ENCODE results near the gene ZDHHC13. TPM values are rescaled to one million over a fixed set of nuclear protein-coding genes. Genes with fewer than 3 reads are reported as not detected.

The ZDHHC13 gene
- total RNA-seq, 1 donor from 2014 or later: 23.4 TPM

GRCh38 chr11:19187833-19188258, 70.9 kb downstream of the ZDHHC13 start:
- H3K36me3 Mint-ChIP-seq (ENCODE audit: insufficient read depth): no peaks in the 10 kb centered on the region
- TF ChIP-seq CTCF (IDR thresholded peaks at IDR 0.05; ENCODE audit: unreplicated experiment): no peak
- H3K9me3 Mint-ChIP-seq (ENCODE audit: low read depth): no peaks in the 10 kb centered on the region
- H3K4me1 Mint-ChIP-seq (ENCODE audit: low read depth): no peaks in the 10 kb centered on the region
- no peak overlapping the region for H3K4me3 Mint-ChIP-seq (ENCODE audit: low read depth)
- H3K27ac Mint-ChIP-seq: no peak overlapping the region
- no peak for DNase-seq (ENCODE audit: low spot score, unreplicated experiment)
- H3K27me3 Mint-ChIP-seq: no peaks in the 10 kb centered on the region

GRCh38 chr11:19191530-19192169, 74.7 kb downstream of the ZDHHC13 start:
- TF ChIP-seq CTCF (IDR thresholded peaks at IDR 0.05; ENCODE audit: unreplicated experiment): no peak

GRCh38 chr11:19193916-19194315, 76.9 kb downstream of the ZDHHC13 start:
- TF ChIP-seq CTCF (IDR thresholded peaks at IDR 0.05; ENCODE audit: unreplicated experiment): no peak
- Mint-ChIP-seq H3K4me1 (ENCODE audit: low read depth) (peaks cover 3% of the 10 kb centered on the region), H3K27me3 (no peaks in the 10 kb centered on the region), H3K36me3 (ENCODE audit: insufficient read depth) (no peaks in the 10 kb centered on the region), H3K9me3 (ENCODE audit: low read depth) (no peaks in the 10 kb centered on the region), H3K4me3 (ENCODE audit: low read depth) (no peak overlapping the region), H3K27ac (no peak overlapping the region)
- no peak for DNase-seq (ENCODE audit: low spot score, unreplicated experiment)

More at GRCh38 chr11:19191530-19192169, 74.7 kb downstream of the ZDHHC13 start:
- Mint-ChIP-seq H3K27ac (no peak overlapping the region), H3K36me3 (ENCODE audit: insufficient read depth) (no peaks in the 10 kb centered on the region), H3K4me3 (ENCODE audit: low read depth) (no peak overlapping the region), H3K9me3 (ENCODE audit: low read depth) (no peaks in the 10 kb centered on the region), H3K27me3 (no peaks in the 10 kb centered on the region), H3K4me1 (ENCODE audit: low read depth) (peaks cover 3% of the 10 kb centered on the region)
- no peak for DNase-seq (ENCODE audit: low spot score, unreplicated experiment)

- Mint-ChIP-seq H3K4me1 (ENCODE audit: low read depth) (peaks cover 7% of the 10 kb centered on the region), H3K9me3 (ENCODE audit: low read depth) (no peaks in the 10 kb centered on the region), H3K27me3 (no peaks in the 10 kb centered on the region)
Measured at GRCh38 chr11:19194620-19195308, 77.8 kb downstream of the ZDHHC13 start.

GRCh38 chr11:19196432-19196831, 79.5 kb downstream of the ZDHHC13 start:
- Mint-ChIP-seq H3K27me3 (no peaks in the 10 kb centered on the region), H3K27ac (no peak overlapping the region), H3K4me3 (ENCODE audit: low read depth) (no peak overlapping the region), H3K9me3 (ENCODE audit: low read depth) (no peaks in the 10 kb centered on the region), H3K4me1 (ENCODE audit: low read depth) (peaks cover 16% of the 10 kb centered on the region), H3K36me3 (ENCODE audit: insufficient read depth) (no peaks in the 10 kb centered on the region)
- no peak for TF ChIP-seq CTCF (IDR thresholded peaks at IDR 0.05; ENCODE audit: unreplicated experiment)
- DNase-seq (ENCODE audit: low spot score, unreplicated experiment): no peak

More at GRCh38 chr11:19194620-19195308, 77.8 kb downstream of the ZDHHC13 start:
- DNase-seq (ENCODE audit: low spot score, unreplicated experiment): no peak
- H3K27ac Mint-ChIP-seq: no peak overlapping the region
- no peak for TF ChIP-seq CTCF (IDR thresholded peaks at IDR 0.05; ENCODE audit: unreplicated experiment)
- no peaks in the 10 kb centered on the region for H3K36me3 Mint-ChIP-seq (ENCODE audit: insufficient read depth)
- no peak overlapping the region for H3K4me3 Mint-ChIP-seq (ENCODE audit: low read depth)

All from progenitor cell of endocrine pancreas (in vitro differentiated cells).